ENCODE results near the gene SPOP.

DNA sequence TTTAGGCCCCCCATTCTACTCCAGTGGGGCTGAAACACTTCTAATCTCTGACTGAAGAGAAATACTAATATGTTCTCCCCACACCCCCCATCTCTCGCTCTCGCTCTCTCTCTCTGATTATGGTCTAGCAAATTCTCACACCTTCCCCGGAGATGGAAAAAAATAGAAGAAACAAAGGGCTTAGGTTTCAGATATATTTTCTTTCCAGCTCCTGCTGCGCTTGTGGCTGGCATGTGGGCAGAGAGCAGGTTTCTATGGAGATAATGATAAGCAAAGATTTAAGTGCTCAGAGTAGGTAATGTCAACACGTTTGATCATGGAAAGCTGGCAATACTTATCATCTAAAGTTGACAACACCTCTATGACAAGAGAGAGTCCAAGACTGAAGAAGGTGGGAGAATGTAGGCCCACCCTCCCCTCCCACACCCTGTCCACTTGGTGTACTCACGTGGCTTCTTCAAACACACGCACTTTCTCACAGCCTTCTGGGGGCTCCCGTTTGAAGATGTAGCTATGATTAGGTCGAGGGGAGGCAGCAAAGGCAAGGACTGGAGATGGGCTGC, 37.9 kb upstream of the SPOP start:
- TF ChIP-seq, protein P1, sequence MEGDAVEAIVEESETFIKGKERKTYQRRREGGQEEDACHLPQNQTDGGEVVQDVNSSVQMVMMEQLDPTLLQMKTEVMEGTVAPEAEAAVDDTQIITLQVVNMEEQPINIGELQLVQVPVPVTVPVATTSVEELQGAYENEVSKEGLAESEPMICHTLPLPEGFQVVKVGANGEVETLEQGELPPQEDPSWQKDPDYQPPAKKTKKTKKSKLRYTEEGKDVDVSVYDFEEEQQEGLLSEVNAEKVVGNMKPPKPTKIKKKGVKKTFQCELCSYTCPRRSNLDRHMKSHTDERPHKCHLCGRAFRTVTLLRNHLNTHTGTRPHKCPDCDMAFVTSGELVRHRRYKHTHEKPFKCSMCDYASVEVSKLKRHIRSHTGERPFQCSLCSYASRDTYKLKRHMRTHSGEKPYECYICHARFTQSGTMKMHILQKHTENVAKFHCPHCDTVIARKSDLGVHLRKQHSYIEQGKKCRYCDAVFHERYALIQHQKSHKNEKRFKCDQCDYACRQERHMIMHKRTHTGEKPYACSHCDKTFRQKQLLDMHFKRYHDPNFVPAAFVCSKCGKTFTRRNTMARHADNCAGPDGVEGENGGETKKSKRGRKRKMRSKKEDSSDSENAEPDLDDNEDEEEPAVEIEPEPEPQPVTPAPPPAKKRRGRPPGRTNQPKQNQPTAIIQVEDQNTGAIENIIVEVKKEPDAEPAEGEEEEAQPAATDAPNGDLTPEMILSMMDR (IDR thresholded peaks at IDR 0.05): no peak
- TF ChIP-seq ZFX (IDR thresholded peaks at IDR 0.05; ENCODE audit: borderline replicate concordance): no peak
